NCI-H524 treated with DMSO at 0.1 percent for 48 hours (cell line): ENCODE data around the gene SYNPO2.
"Not testable (repeated sequence)": the region's sequence is repeated elsewhere in the genome, so short reads cannot be mapped to it uniquely, and the experiment has no call there.

Experiments
- DNase-seq: peaks from one replicate; lab custom pipeline; 2025; lab: John Stamatoyannopoulos, UW

SYNPO2 gene

GRCh38 chr4:118975449-118976192 lies 87.0 kb downstream of the SYNPO2 start:
- DNase-seq = no peak

GRCh38 chr4:118976193-118976560 lies 87.5 kb downstream of the SYNPO2 start:
- not testable (repeated sequence) for DNase-seq

GRCh38 chr4:118977100-118977499 lies 88.4 kb downstream of the SYNPO2 start:
- DNase-seq = not testable (repeated sequence)

DNA sequence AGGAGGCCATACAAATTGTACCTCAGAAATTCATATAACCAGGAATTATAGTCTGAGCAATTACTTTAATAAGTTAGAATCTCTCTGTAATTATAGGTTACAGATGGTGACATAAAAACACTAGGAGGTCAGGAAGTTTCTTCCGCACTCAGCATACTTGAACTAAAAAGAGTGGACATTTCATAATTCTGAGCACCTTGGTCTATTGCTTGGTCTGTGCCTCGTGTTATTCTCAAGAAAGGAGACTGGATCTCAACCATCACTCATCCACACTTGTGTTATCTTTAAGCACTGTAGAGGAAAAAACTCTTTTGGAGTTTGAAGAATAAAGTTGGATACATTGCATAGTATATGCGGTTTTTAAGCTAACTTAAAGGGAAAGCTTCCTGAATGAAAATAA lies 91.1 kb downstream of the SYNPO2 start:
- DNase-seq = no peak

DNA sequence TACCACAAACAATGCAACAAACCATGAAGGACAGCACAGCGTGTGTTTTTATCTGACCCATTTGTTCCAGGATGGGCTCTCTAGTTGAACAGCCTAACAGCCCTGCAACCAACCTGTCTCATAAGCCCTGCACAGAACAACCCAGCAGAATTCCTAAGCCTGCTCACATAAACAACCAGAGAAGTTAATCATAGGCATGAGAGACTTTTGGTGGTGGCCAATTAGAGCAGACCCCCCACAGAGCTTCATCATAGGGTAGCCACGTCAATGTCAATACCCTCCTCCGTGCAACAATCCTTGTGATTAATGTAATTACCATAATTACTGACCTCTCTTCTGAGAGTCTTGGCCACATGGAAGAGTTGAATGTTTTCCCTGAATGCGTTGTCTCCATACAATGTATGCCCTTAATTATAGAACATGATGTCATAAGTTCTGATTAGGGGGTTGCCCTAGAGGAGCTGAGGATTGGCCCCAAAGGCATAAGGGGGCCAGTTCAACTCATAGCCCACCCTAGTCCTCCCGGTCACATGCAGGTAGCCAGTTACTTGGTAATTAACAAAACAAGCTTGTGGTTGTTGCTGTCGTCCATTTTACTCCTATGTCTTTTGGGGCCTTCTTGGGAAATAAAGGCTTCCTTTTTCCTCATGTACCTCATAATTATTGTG lies 92.7 kb downstream of the SYNPO2 start:
- DNase-seq = no peak

DNA sequence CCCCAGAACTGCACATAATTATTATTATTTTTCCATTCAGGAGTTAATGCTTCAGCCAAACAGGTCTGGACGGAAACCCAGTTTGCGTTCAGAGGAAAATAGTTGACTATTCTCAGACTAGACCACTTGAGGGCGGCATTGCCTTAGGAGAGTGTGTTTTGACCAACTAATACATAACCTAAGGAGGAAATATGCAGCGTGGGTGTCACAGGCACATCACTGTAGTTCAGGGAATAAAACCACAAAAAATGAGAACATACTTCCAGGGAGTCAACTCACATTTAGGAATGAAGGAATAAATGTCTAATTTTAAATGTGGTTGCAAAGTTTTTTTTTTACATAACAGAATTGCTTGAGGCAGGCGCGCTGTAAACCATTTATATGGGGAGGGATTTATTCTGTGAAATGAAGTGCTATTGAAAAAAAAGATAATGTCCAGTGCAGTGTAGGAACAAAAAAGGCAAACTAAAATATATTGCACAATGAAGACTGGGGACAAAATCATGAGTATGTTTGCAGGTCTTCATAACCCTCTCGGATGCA lies 93.3 kb downstream of the SYNPO2 start:
- DNase-seq = no peak

- no peak for DNase-seq
Measured at GRCh38 chr4:118983293-118983692, 94.6 kb downstream of the SYNPO2 start.

- DNase-seq = no peak
Measured at GRCh38 chr4:118983831-118984230, 95.2 kb downstream of the SYNPO2 start.

GRCh38 chr4:118985170-118986000 lies 96.7 kb downstream of the SYNPO2 start:
- no peak for DNase-seq

DNA sequence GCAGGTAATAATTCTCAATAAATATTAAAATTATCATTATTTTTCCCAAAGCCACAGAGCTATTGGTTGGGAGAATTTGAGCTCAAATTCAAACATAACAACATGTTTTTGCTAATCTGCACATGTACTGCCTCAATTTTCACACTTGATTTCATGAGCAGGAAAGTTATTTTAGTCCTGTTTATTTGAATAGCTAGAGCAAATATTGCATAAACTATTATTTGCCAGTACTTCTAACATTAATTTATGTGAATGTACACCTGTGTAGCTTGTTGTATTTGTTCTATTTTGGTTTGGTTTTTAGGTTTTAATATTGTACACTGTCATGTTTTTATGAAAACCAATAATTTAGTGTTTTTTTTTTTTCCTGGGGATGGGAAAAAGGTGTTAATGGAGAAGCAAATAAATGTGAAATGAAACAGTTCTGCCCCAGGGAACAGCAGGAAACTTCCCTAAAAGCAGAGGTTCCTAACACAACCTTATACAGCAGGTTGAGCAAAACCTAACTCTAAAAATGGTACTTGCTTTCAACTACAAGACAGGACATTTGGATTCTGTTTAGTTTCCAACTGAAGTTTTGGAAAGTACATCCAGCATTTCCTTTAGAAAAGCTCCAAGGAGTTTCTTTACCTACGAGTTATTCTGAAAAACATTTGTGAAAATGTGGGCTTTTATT lies 99.4 kb downstream of the SYNPO2 start:
- no peak for DNase-seq

DNA sequence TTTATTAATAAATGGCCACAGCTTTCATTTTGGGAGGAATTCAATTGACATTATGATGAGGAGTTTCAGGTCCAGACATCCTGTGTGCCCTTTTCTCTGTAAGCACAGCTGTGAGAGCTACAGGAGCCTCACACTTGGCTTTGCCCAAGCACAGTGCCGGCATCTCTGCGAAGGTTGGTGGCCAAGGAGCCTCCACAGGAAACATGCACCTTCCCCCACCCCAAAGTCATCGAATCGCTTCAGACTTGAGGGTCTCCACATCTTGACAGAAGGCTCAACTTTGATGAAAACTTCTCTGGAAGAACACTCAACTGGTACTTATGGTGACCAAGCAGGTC lies 100.0 kb downstream of the SYNPO2 start:
- DNase-seq = no peak

- no peak for DNase-seq
Measured at GRCh38 chr4:118989098-118990080, 100.7 kb downstream of the SYNPO2 start.

- no peak for DNase-seq
Measured at GRCh38 chr4:118991686-118992085, 103.0 kb downstream of the SYNPO2 start.

- no peak for DNase-seq
Measured at GRCh38 chr4:118992149-118992548, 103.5 kb downstream of the SYNPO2 start.

DNA sequence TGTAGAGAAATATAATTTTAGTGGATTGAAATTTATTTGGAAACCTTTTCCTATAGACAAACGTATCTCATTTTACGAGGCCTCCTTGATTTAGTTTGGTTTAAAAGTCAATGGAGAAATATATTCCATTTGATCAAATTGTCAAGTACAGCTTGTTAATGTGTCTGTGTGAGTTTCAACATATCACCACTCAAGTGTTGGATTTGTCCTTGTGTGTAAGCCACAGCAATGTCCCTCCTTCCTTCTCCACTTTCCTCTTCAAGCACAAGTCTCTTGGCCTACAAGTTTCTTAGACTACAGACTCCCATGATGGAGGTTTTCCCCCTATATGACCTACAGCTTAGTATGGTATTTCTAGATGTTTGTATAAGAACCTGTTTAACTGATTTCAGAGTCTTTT lies 104.7 kb downstream of the SYNPO2 start:
- DNase-seq = no peak

- no peak for DNase-seq
Measured at GRCh38 chr4:118994030-118994429, 105.4 kb downstream of the SYNPO2 start.

- DNase-seq = no peak
Measured at GRCh38 chr4:118995693-118996391, 107.2 kb downstream of the SYNPO2 start.

DNA sequence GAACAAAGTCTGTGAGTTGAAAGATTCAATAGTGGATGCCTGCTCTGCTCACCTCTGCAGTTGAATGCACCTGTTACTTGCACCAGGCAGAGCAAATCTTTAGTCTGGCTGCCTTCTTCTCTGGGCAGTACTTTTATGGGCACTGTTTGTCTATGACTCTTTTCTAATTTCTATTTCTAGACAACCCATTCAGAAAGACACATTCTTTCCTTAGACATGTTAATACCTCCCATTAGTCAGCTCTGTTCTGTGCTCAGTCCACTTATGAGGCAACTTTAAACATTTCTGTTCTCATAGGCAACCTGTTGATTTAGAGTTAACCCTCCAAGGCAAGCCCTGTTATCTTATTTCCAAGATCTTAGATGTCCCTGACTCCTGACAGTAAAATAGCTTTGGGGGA lies 108.9 kb downstream of the SYNPO2 start:
- no peak for DNase-seq

GRCh38 chr4:118999919-119000318 lies 111.3 kb downstream of the SYNPO2 start:
- DNase-seq = no peak

DNA sequence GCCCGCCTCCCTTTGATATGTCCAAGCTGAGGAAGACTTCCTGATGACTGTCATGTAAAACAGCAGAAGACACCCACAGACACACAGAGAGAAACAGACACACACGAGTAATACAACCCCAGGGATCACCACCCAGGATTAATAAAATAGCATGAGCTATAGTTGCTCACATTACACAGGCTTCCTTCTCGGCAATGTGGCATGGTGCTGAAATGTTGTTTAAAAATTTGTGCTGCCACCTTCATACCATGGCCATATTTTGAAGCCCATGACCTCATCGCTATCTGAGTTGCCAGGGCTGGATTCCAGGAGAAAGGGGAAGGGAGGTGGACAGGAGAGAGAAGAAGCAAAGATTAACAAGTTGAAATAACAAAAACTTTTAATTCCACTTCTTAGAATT lies 111.7 kb downstream of the SYNPO2 start:
- DNase-seq = no peak
